Measurements from ENCODE around the gene TMBIM6.

DNA sequence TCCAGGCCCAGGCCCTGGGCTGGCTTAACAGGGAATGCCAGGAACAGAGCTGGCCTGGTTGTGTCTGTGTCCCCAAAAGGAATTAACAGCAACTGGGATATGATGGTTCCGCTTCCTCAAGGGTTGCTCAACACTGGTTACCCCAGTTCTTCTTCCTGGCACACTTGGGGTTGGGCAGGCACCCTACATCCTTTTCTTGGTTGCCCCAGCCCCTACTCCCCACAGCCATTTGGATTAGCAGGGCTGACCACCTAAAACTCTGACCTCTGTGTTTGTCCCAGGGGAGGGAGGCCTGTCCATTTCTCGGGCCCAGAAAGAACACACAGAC lies 56.1 kb downstream of the TMBIM6 start:
- TF ChIP-seq CTCF (conservative IDR thresholded peaks at IDR 0.05) (no peak), ZFX (IDR thresholded peaks at IDR 0.05) (no peak)

Measured in C4-2B (cell line).